Breast epithelium (tissue), 4 donors: Measurements from ENCODE around the gene SLC39A3. TPM values are rescaled to one million over a fixed set of nuclear protein-coding genes. Genes with fewer than 3 reads are reported as not detected.

ENCODE experiments used
- DNase-seq, 2 donors: peaks; one replicate each; pipeline ENCODE4 v3.0.0-alpha.2; 2019; ENCODE audit warnings: low spot score in 2 of 2
- H3K27ac ChIP-seq, 2 donors: fragments of 200-600 bp; sonication (generic) in 1 of 2; one replicate each; pipeline ENCODE4 v1.5.1; 2016 to 2019; ENCODE audit warnings: mild to moderate bottlenecking in 1 of 2
- H3K27me3 ChIP-seq, 2 donors: fragments of 200-600 bp; sonication (generic) in 1 of 2; one replicate each; pipeline versions ENCODE4 v1.5.1 to v1.6.0; 2017 to 2019; ENCODE audit warnings: control low read depth in 1 of 2, mild to moderate bottlenecking in 1 of 2
- H3K36me3 ChIP-seq: fragments of 200-600 bp; one replicate; pipeline ENCODE4 v1.5.1; 2019
- H3K4me1 ChIP-seq, 2 donors: fragments of 200-600 bp; sonication (generic); one replicate each; pipeline ENCODE4 v1.5.1; 2016 to 2019; ENCODE audit warnings: control low read depth in 1 of 2
- H3K4me3 ChIP-seq, 3 donors: fragments of 200-600 bp; sonication (generic); 1 replicate in 2 of 3; 2 replicates in 1 of 3; pipeline ENCODE4 v1.5.1; 2016 to 2019; ENCODE audit warnings: mild to moderate bottlenecking in 3 of 3, moderate library complexity in 2 of 3
- H3K9me3 ChIP-seq, 2 donors: fragments of 200-600 bp; sonication (generic) in 1 of 2; one replicate each; pipeline ENCODE4 v1.5.1; 2016 to 2019; ENCODE audit warnings: control low read depth in 1 of 2
- CTCF ChIP-seq, 3 donors: fragments of 450-650 bp; IDR thresholded peaks; one replicate each; pipeline ENCODE4 v1.5.1; 2016 to 2017; ENCODE audit warnings: antibody characterized with exemption in 3 of 3, mild to moderate bottlenecking in 3 of 3, moderate library complexity in 3 of 3
- POLR2A ChIP-seq: fragments of 450-650 bp; IDR thresholded peaks from one replicate; pipeline ENCODE4 v1.6.1; 2016; ENCODE audit warnings: antibody characterized with exemption, mild to moderate bottlenecking, moderate library complexity
- POLR2AphosphoS5 ChIP-seq, 3 donors: sonication (generic); formaldehyde crosslinking; IDR thresholded peaks; one replicate each; pipeline ENCODE4 v1.6.1; 2017; ENCODE audit warnings: antibody characterized with exemption in 3 of 3
- intact Hi-C: fragments of 100-400 bp; cut with DNase I; formaldehyde crosslinking; loops from one replicate; pipeline ENCODE4 v1.15.1; 2023; ENCODE audit warnings: low total_unique reads
- total RNA-seq, 3 donors: library from RNA; depleted of rRNA; stranded (reverse); fragments of >200 nt; gene quantifications; one replicate each; pipeline ENCODE4 v1.1.0, GENCODE V29; 2016

Gene SLC39A3
- total RNA-seq, 3 donors from 2014 or later: 23.8 to 36.1 (median 27.2) TPM

DNA sequence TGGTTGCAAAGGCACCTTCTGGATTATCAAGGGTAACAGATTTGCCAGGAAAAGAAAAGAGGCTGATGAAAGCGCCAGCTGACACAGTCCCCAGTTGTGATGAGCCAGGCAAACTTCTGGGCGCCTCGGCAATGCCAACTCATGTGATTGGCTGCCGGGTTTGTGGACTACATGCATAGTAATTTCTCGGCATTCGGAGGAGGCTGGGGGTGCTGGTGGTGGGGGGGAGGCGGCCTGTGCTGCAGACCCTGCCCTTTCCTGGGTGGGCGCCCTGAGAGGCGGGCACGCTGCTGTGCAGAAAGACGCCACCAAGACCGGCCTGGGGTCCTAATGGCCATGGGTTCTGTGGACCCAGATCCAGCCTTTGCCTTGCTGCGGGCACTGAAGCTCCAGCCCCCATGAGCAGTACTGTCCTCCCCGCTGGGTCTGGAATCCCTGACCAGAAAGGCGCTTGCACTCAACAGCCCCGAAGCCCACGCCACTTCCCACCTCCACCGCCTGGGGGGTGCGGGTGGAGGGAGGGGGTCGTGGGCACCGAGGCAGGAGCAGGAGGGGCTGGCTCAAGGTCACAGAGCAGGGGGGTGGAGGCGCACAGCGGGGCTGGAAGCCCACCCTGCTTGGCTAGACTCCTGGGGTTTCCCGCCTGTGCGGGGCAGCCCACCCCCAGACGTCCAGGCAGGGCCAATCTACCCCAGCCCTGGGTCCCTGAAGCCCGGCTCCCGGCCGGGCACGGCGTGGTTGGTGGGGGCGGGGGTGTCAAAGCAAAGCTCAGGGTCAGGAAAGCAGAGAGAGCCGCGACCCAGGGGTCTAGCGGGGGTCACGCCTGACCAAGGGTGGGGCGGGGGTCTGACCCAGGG is 19.7 kb downstream of the SLC39A3 start:
- no peaks in the 10 kb centered on the region for H3K36me3 ChIP-seq
- peaks cover 4 to 7% of the 10 kb centered on the region in 2 donors for H3K9me3 ChIP-seq
- intact Hi-C loops: loop anchor here (2.0 kb wide), 1 partner anchor 27 kb away; no protein-coding TSS in a partner anchor
- H3K27ac ChIP-seq: no peak overlapping the region
- H3K4me1 ChIP-seq: no peaks in the 10 kb centered on the region
- peak overlapping the region; percentile 33 to 70 (median 67) for H3K4me3 ChIP-seq
- peaks cover 0 to 4% of the 10 kb centered on the region in 2 donors for H3K27me3 ChIP-seq
- no peak for DNase-seq
- no peak for TF ChIP-seq POLR2AphosphoS5 (IDR thresholded peaks at IDR 0.05)
- no peak for TF ChIP-seq POLR2A
- no peak for TF ChIP-seq CTCF (IDR thresholded peaks at IDR 0.05)

DNA sequence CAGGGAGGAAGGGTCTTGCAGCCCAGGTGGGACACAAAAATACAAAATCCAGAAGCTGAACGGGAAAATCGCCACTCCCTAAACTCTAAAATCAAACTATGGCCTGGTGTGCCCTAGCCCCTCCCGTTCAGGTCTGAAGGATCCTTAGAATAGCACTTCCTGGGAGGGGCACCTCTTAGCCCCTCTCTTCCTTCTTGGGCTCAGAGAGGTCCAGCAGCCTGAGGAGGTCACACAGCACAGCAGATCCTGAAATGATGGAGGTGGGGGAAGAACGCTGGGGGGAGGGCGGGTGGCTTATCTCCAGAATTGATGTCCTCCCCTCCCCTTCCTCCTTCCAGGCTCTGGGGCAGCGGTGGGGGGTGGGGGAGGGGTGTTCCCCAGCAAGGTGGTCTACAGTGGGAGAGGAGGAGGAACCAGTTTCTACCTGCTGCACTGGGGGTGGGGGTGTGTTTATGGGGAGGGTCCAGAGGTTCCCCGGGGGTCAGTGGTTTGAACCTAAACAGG is 20.5 kb downstream of the SLC39A3 start:
- intact Hi-C loops: loop anchor here (2.0 kb wide), 1 partner anchor 26 kb away; no protein-coding TSS in a partner anchor
- H3K4me1 ChIP-seq: no peaks in the 10 kb centered on the region
- TF ChIP-seq POLR2A: no peak
- TF ChIP-seq CTCF (IDR thresholded peaks at IDR 0.05): no peak
- TF ChIP-seq POLR2AphosphoS5 (IDR thresholded peaks at IDR 0.05): no peak
- peaks cover 5 to 9% of the 10 kb centered on the region in 2 donors for H3K9me3 ChIP-seq
- no peak overlapping the region for H3K4me3 ChIP-seq
- no peak overlapping the region for H3K27ac ChIP-seq
- no peaks in the 10 kb centered on the region for H3K36me3 ChIP-seq
- H3K27me3 ChIP-seq: peaks cover 0 to 4% of the 10 kb centered on the region in 2 donors
- no peak for DNase-seq

DNA sequence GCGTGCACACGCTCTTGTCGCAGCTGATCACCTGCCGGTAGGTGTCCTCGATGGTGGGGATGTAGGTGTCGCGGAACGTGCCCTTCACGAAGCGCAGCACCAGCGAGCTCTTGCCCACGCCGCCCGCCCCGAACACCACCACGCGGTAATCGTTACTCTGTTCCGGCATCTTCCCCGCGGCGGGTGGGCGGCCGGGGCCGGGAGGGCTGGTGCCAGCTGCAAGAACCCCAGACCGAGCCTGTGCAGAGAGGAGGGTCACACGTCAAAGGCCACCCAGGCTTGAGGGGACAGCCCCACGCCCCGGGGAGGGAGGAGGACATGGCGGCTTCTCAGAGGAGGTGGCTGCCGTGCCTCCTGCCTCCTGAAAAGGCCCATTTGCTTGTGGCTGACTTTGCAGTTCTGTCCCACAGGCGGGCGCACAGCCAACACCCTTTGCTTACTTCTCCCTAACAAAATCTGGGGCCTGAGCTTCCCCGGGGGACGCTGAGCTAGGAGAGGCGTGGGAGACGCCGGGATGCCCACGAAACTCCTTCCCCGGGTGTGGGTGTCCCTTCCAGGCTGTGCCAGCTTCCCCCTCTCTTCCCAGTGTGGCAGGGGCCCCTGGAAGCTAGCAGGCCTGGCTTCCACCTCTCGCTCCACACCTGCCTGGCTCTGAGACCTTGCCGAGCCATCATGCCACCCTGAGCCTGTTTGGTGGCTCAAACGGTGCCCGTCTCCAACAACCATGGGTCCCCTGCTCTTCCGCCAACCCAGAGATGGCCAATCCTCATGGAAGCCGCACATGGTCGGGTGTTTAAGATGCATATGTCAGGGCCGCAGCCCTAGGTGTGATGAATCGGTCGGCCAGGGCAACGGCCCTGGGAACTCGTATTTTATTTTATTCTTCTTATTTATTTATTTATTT is 21.9 kb downstream of the SLC39A3 start:
- no peak for DNase-seq
- Histone ChIP-seq H3K27ac (no peak overlapping the region), H3K9me3 (peaks cover 5 to 9% of the 10 kb centered on the region in 2 donors), H3K4me1 (no peaks in the 10 kb centered on the region), H3K4me3 (no peak overlapping the region), H3K27me3 (peaks cover 0 to 4% of the 10 kb centered on the region in 2 donors), H3K36me3 (no peaks in the 10 kb centered on the region)
- TF ChIP-seq POLR2AphosphoS5 (IDR thresholded peaks at IDR 0.05) (no peak), CTCF (IDR thresholded peaks at IDR 0.05) (no peak), POLR2A (no peak)
- intact Hi-C loops: loop anchor here (2.0 kb wide), 1 partner anchor 25 kb away; no protein-coding TSS in a partner anchor

DNA sequence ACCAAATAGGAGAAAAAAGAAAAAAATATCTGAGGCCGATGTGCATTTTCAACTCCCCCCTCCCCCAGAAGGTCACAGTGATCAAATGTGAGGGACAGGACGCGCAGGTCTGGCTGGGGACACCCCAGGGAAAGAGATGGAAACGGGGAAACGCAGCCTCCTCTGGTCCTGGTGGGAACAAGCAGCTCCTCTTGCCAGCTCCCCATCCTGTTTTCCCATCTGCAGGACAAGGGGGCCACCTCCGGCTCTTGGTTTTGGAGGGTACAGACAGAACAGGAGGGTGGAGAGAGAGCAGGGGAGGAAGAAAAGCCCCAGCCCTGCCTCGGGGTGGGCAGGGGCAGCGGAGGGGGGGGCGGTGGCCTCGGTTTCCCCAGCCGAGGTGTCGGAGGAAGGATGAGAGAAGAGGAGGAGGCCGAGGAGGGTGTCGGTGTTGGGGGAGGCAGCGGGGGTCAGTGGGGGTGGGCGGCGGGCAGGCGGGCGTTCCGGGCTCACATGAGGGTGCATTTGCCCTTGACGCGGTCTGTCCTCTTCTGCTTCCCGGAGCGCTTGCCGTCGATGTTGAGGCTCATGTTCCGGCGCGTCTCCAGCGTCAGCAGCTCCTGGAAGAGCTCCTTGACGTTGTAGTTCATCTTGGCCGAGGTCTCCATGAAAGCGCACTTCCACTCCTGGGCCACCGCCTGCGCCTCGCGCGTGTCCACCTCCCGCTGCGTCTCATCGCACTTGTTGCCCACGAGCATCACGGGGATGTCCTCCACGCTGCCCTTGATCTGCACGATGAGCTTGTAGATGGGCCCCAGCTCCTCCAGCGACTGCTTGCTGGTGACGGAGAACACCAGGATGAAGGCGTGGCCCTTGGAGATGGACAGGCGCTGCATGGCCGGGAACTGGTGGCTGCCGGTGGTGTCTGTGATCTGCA is 22.8 kb downstream of the SLC39A3 start:
- no peak for TF ChIP-seq POLR2AphosphoS5 (IDR thresholded peaks at IDR 0.05)
- TF ChIP-seq CTCF (IDR thresholded peaks at IDR 0.05): no peak
- TF ChIP-seq POLR2A: no peak
- H3K4me1 ChIP-seq: no peaks in the 10 kb centered on the region
- no peak for DNase-seq
- H3K27me3 ChIP-seq: peaks cover 0 to 4% of the 10 kb centered on the region in 2 donors
- no peak overlapping the region for H3K4me3 ChIP-seq
- no peak overlapping the region for H3K27ac ChIP-seq
- intact Hi-C loops: no loop called here
- H3K36me3 ChIP-seq: no peaks in the 10 kb centered on the region
- H3K9me3 ChIP-seq: peaks cover 5 to 9% of the 10 kb centered on the region in 2 donors
